GM19025 (cell line): ENCODE results near the gene GEMIN4.
"Not testable (repeated sequence)": the region's sequence is repeated elsewhere in the genome, so short reads cannot be mapped to it uniquely, and the experiment has no call there.

ENCODE experiments used
- ATAC-seq: cut with Tn5 transposase; IDR thresholded peaks from one replicate; pipeline ENCODE4 v1.9.1; 2021; ENCODE audit warnings: mild to moderate bottlenecking, low read depth, moderate library complexity; ENCODE audit not compliant: unreplicated experiment

GEMIN4 gene

GRCh38 chr17:705011-705410 lies 47.1 kb downstream of the GEMIN4 start:
- no peak for ATAC-seq

- ATAC-seq = no peak
Observed at GRCh38 chr17:704111-704864, 47.8 kb downstream of the GEMIN4 start.

GRCh38 chr17:703081-703875 lies 48.8 kb downstream of the GEMIN4 start:
- no peak for ATAC-seq

GRCh38 chr17:700504-701094 lies 51.5 kb downstream of the GEMIN4 start:
- ATAC-seq = no peak

GRCh38 chr17:699345-699744 lies 52.7 kb downstream of the GEMIN4 start:
- ATAC-seq = no peak

GRCh38 chr17:698096-698495 lies 54.0 kb downstream of the GEMIN4 start:
- not testable (repeated sequence) for ATAC-seq

GRCh38 chr17:697682-698081 lies 54.4 kb downstream of the GEMIN4 start:
- ATAC-seq = no peak

- ATAC-seq = no peak
Observed at GRCh38 chr17:696369-696768, 55.7 kb downstream of the GEMIN4 start.
